Measurements from ENCODE around the gene TXNDC5.
"Not testable (repeated sequence)": the region's sequence is repeated elsewhere in the genome, so short reads cannot be mapped to it uniquely, and the experiment has no call there.

Gene TXNDC5

GRCh38 chr6:7895125-7895423 is 15.5 kb downstream of the TXNDC5 start:
- no peak overlapping the region for H3K27ac ChIP-seq (replicated peaks)
- TF ChIP-seq SPI1 (IDR thresholded peaks at IDR 0.05; ENCODE audit: borderline replicate concordance, low read depth), result no peak
- no peak for TF ChIP-seq CTCF (IDR thresholded peaks at IDR 0.05; ENCODE audit: insufficient read depth, low read length)
- no peak for TF ChIP-seq REST (IDR thresholded peaks at IDR 0.05; ENCODE audit: insufficient replicate concordance, low read depth)
- TF ChIP-seq GABPA (IDR thresholded peaks at IDR 0.05; ENCODE audit: low read depth), result no peak
- no peak for TF ChIP-seq POLR2AphosphoS5 (IDR thresholded peaks at IDR 0.05; ENCODE audit: low read depth)
- no peaks in the 10 kb centered on the region for H3K27me3 ChIP-seq (ENCODE audit: insufficient read depth, poor library complexity, severe bottlenecking)
- H3K4me3 ChIP-seq (replicated peaks; ENCODE audit: insufficient read depth, low read length), result no peak overlapping the region
- no peak for DNase-seq (ENCODE audit: low read depth in 1 of 2, low spot score in 1 of 2)

GRCh38 chr6:7894262-7895124 is 16.1 kb downstream of the TXNDC5 start:
- TF ChIP-seq GABPA (IDR thresholded peaks at IDR 0.05; ENCODE audit: low read depth) (no peak), CTCF (IDR thresholded peaks at IDR 0.05; ENCODE audit: insufficient read depth, low read length) (no peak), REST (IDR thresholded peaks at IDR 0.05; ENCODE audit: insufficient replicate concordance, low read depth) (no peak), SPI1 (IDR thresholded peaks at IDR 0.05; ENCODE audit: borderline replicate concordance, low read depth) (no peak), POLR2AphosphoS5 (IDR thresholded peaks at IDR 0.05; ENCODE audit: low read depth) (no peak)
- no peak for DNase-seq (ENCODE audit: low read depth in 1 of 2, low spot score in 1 of 2)
- no peak overlapping the region for H3K4me3 ChIP-seq (replicated peaks; ENCODE audit: insufficient read depth, low read length)
- no peak overlapping the region for H3K27ac ChIP-seq (replicated peaks)
- no peaks in the 10 kb centered on the region for H3K27me3 ChIP-seq (ENCODE audit: insufficient read depth, poor library complexity, severe bottlenecking)

GRCh38 chr6:7893342-7893741 is 17.2 kb downstream of the TXNDC5 start:
- DNase-seq (ENCODE audit: low read depth in 1 of 2, low spot score in 1 of 2), result no peak
- H3K4me3 ChIP-seq (replicated peaks; ENCODE audit: insufficient read depth, low read length), result no peak overlapping the region
- H3K27me3 ChIP-seq (ENCODE audit: insufficient read depth, poor library complexity, severe bottlenecking), result no peaks in the 10 kb centered on the region
- no peak overlapping the region for H3K27ac ChIP-seq (replicated peaks)
- TF ChIP-seq SPI1 (IDR thresholded peaks at IDR 0.05; ENCODE audit: borderline replicate concordance, low read depth) (no peak), CTCF (IDR thresholded peaks at IDR 0.05; ENCODE audit: insufficient read depth, low read length) (no peak), GABPA (IDR thresholded peaks at IDR 0.05; ENCODE audit: low read depth) (no peak), REST (IDR thresholded peaks at IDR 0.05; ENCODE audit: insufficient replicate concordance, low read depth) (no peak), POLR2AphosphoS5 (IDR thresholded peaks at IDR 0.05; ENCODE audit: low read depth) (no peak)

- not testable (repeated sequence) for DNase-seq (ENCODE audit: low read depth in 1 of 2, low spot score in 1 of 2); H3K27ac ChIP-seq (replicated peaks); H3K27me3 ChIP-seq (ENCODE audit: insufficient read depth, poor library complexity, severe bottlenecking); H3K4me3 ChIP-seq (replicated peaks; ENCODE audit: insufficient read depth, low read length)
Observed at GRCh38 chr6:7892367-7892766, 18.2 kb downstream of the TXNDC5 start.

All from HL-60 (cell line).